BJ (cell line): ENCODE measurements around the gene RNF151. TPM values are rescaled to one million over a fixed set of nuclear protein-coding genes. Genes with fewer than 3 reads are reported as not detected.

Experiments used
- CTCF ChIA-PET: fragments of 350-600 bp; formaldehyde crosslinking; extraction: SDS; loops from one replicate; lab custom pipeline; 2021; ENCODE audit warnings: antibody characterized with exemption, inconsistent platforms; lab: Yijun Ruan, JAX
- POLR2A ChIA-PET: fragments of 300-600 bp; sonication (Branson Sonifier 250); formaldehyde crosslinking; extraction: SDS; loops from one replicate; lab custom pipeline; 2021; ENCODE audit warnings: antibody characterized with exemption; lab: Charles Lee
- DNase-seq: peaks from one replicate; pipeline ENCODE4 v3.0.0-alpha.2; 2011; ENCODE audit warnings: low read depth
- H3K27me3 ChIP-seq: 2 replicates; pipeline ENCODE4 v1.6.0; 2011; ENCODE audit warnings: low read length; ENCODE audit not compliant: control insufficient read depth, insufficient read depth
- H3K36me3 ChIP-seq: 2 replicates; pipeline ENCODE4 v1.5.1; 2011; ENCODE audit warnings: low read length; ENCODE audit not compliant: control insufficient read depth, insufficient read depth
- H3K4me3 ChIP-seq: 2 replicates; pipeline ENCODE4 v1.5.1; 2011; ENCODE audit warnings: low read depth, mild to moderate bottlenecking, control low read depth, low read length
- CTCF ChIP-seq: IDR thresholded peaks from 2 replicates; pipeline ENCODE4 v1.5.1; 2011; ENCODE audit warnings: low read depth, mild to moderate bottlenecking, control low read depth, inconsistent platforms, low read length, moderate library complexity; ENCODE audit not compliant: insufficient read depth
- polyA plus RNA-seq: library from polyadenylated mRNA; depleted of rRNA; stranded (reverse); fragments of >200 nt; gene quantifications from 2 replicates; pipeline ENCODE4 v1.2.3, GENCODE V29; 2011

RNF151 gene
- polyA plus RNA-seq, 1 experiment: not detected

- Histone ChIP-seq H3K27me3 (no peaks in the 10 kb centered on the region), H3K4me3 (no peak overlapping the region), H3K36me3 (peaks cover 19% of the 10 kb centered on the region)
- TF ChIP-seq CTCF: no peak
- POLR2A ChIA-PET: interaction anchor here (0.9 kb wide), 1 partner anchor 24 kb away, joined by 10 read pairs; the partner anchor contains the start of gene RPS2
- CTCF ChIA-PET: interaction anchor here (1.7 to 2.7 kb wide), 2 partner anchors 11 to 76 kb away, joined by 5 to 21 read pairs; no protein-coding TSS in a partner anchor
- no peak for DNase-seq
These were observed 26.1 kb upstream of the RNF151 start for GRCh38 chr16:1940273-1941161.

GRCh38 chr16:1941162-1942046, 25.3 kb upstream of the RNF151 start:
- Histone ChIP-seq H3K36me3 (peaks cover 19% of the 10 kb centered on the region), H3K27me3 (no peaks in the 10 kb centered on the region), H3K4me3 (no peak overlapping the region)
- TF ChIP-seq CTCF: no peak
- ChIA-PET POLR2A (interaction anchor here (0.9 kb wide), 1 partner anchor 23 kb away, joined by 10 read pairs; the partner anchor contains the start of gene RPS2), CTCF (interaction anchor here (1.7 to 2.7 kb wide), 2 partner anchors 12 to 77 kb away, joined by 5 to 21 read pairs; no protein-coding TSS in a partner anchor)
- no peak for DNase-seq

- Histone ChIP-seq H3K36me3 (peaks cover 17% of the 10 kb centered on the region), H3K4me3 (peak overlapping the region; percentile 81), H3K27me3 (no peaks in the 10 kb centered on the region)
- no peak for DNase-seq
- POLR2A ChIA-PET: no interaction called here
- no peak for TF ChIP-seq CTCF
- CTCF ChIA-PET: interaction anchor here (1.7 to 2.7 kb wide), 3 partner anchors 12 to 78 kb away, joined by 5 to 21 read pairs (median 18); no protein-coding TSS in a partner anchor
These were observed 24.4 kb upstream of the RNF151 start for GRCh38 chr16:1942047-1942809.

- no peaks in the 10 kb centered on the region for H3K27me3 ChIP-seq
- H3K4me3 ChIP-seq: peak within 1 kb of the TSS; percentile 81
- no peak for TF ChIP-seq CTCF
- peaks cover 17% of the 10 kb centered on the region for H3K36me3 ChIP-seq
- CTCF ChIA-PET: interaction anchor here (0.5 to 2.5 kb wide), 6 partner anchors 13 to 204 kb away, joined by 3 to 18 read pairs (median 3); no protein-coding TSS in a partner anchor
- DNase-seq: peak; percentile 85
- POLR2A ChIA-PET: no interaction called here
These were observed 23.6 kb upstream of the RNF151 start, which contains the start of gene MSRB1 for GRCh38 chr16:1942810-1943726. TSS of gene MSRB1 (minus strand) at chr16:1943199. CDS start at chr16:1943156, 43 bp downstream.
